Dermis blood vessel endothelial cell (primary cell): ENCODE results near the gene LRG1. TPM values are rescaled to one million over a fixed set of nuclear protein-coding genes. Genes with fewer than 3 reads are reported as not detected.

Experiments used
- DNase-seq: peaks from one replicate; pipeline ENCODE4 v3.0.0; 2010
- total RNA-seq: library from RNA; depleted of rRNA; stranded (reverse); fragments of >200 nt; gene quantifications from 2 replicates; pipeline ENCODE4 v1.2.3, GENCODE V29; 2014

LRG1 gene
- total RNA-seq, 1 donor from 2014 or later, result 1.2 TPM

DNA sequence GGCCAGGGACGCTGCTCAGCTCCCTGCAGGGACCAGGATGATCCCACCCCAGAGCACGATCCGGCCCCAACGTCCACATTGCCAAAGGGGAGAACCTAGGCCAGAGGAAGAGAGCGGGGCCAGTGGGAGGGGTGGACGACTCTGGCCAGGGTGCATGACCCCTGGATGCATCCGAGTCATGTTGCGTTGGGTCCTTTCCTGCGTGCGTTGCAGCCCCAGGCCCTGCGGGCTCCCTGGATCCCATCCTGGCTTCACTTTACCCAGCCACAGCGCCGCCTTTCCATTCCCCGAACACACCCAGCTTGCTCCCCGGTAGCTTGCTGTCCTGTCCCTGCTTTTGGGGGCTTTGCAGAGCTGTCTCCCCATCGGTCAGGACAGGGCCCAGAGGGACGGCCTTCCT lies 32.0 kb downstream of the LRG1 start:
- DNase-seq, result no peak

DNA sequence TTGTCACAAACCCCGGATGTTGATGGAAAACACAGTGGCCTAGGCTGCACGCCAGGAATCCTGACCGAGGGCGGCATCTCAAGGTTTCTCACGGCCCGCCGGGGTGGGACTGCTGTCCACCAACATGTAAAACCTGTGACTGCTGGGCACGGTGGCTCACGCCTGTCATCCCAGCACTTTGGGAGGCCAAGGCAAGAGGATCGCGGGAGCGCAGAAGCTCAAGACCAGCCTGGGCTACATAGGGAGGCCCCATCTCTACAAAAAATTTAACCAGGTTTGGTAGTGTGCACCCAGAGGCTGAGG lies 32.7 kb downstream of the LRG1 start:
- no peak for DNase-seq

DNA sequence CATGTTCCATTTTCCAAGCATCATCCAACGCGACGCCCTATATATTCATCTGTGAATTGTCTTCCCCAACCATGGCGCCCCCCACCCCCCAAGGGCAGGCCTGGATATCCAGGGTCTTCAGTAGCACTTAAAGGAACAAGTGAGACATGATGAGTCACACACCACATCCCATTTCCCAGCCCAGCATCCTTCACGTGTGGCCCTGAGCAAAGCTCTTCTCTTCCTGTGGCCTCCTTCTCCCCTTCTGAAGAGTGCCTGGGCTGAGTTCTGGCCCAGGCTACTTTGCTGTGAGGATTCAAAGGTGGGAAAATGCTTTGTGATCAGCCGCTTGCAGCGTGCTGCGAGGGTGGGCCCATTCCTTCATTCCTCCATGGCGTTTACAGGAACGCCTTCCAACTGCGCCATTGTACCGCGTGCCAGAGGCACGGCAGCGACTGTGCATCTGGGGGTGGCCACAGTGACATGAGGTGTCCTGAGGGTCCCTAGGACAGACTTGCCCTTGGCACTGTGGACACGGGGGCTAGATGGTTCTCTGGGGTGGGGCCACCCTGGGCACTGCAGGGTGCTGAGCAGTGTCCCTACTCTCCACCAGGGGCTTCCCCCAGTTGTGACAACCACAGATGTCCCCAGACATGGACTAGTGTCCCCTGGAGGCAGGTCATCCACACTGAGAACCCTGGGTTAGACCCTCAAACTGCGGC lies 33.2 kb downstream of the LRG1 start:
- peak; percentile 73 for DNase-seq

- no peak for DNase-seq
These were observed 34.0 kb downstream of the LRG1 start for GRCh38 chr19:4505570-4506448.

DNA sequence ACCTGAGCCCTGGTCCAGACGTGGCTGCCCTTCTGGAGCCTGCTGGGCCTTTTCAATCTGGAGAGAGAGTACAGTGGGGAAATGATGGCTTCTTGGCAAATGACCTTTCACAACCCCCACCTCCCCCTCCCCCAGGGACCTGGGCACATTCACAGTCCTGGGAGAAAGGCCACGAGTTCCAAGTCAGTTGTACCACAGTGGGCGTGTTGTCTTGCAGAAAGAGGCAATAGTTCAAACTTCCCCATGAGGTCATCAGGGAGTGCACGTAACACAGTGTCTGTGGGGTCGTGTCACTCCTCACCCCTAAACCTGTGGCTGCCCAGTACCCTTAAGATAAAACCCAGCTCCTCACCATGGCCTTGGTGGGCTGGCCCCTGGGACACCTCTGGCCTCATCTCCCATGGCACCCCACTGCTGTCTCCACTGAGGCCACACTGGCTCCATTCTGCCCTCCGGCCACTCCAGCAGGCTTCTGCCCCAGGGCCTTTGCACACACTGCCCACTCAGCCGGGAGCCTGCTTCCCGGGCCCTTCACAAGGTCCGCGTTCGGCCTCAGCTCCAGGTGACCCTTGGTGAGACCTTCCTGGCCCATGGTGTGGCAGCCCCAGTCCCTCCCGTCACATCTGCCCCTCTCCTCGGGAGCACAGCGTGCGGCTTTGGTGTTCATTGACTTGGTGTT lies 34.8 kb downstream of the LRG1 start:
- no peak for DNase-seq

GRCh38 chr19:4504297-4504701 lies 35.5 kb downstream of the LRG1 start:
- DNase-seq, result no peak

GRCh38 chr19:4503825-4504170 lies 36.0 kb downstream of the LRG1 start:
- DNase-seq, result no peak

GRCh38 chr19:4503132-4503824 lies 36.6 kb downstream of the LRG1 start:
- no peak for DNase-seq

DNA sequence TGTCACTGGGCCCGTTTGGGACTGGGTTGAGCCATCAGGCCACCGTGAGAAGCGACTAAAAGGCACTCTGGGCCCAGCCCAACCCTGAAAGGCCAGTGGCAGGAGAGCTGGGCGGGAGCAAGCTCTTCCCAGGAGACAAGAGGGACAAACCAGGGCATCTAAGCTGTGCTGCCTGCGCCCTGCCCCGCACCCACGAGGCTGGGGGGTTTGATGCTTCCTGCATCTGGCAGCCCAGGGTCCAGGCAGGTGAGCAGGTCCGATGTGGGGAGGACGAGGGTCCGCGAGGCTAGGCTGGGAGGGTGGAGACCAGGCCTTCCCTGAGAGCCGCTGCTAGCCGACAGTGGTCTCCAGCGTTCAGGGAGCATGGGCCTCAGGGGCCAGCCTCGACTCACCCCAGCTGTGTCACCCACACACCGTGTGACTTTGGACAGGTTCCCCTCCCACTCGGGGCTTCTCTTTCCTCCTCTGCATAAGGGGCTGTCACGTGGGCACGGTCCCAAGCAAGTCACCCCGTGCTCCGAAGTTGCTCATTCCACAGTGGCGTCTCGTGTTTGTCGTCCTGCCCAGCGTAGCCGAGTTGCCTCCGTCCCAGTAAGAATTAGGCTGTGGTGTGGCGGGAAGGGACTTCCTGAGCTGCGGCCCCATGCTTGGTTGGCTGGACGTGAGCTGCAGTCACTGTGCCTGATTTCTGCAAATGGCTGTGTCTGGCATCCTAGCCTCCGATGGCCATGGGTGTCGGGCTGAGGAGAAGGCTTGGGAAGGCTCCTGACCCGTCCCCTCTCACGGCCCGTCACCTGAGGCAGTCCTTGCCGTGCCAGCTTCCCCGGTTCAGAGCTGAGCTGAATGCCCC lies 37.3 kb downstream of the LRG1 start:
- DNase-seq, result no peak

DNA sequence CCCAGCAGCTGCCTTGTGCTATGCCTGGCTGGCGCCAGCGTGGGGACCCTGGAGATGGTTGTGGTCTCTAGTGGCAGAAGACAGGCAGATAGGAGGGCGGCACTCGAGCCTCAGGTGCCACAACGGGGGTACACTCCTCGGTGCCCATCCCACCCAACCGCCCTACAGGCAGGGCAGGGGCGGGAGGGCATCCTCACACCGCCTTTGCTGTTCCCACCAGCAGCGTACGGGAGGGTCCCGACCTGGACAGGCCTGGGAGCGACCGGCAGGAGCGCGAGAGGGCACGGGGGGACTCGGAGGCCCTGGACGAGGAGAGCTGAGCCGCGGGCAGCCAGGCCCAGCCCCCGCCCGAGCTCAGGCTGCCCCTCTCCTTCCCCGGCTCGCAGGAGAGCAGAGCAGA lies 38.1 kb downstream of the LRG1 start:
- DNase-seq, result no peak

DNA sequence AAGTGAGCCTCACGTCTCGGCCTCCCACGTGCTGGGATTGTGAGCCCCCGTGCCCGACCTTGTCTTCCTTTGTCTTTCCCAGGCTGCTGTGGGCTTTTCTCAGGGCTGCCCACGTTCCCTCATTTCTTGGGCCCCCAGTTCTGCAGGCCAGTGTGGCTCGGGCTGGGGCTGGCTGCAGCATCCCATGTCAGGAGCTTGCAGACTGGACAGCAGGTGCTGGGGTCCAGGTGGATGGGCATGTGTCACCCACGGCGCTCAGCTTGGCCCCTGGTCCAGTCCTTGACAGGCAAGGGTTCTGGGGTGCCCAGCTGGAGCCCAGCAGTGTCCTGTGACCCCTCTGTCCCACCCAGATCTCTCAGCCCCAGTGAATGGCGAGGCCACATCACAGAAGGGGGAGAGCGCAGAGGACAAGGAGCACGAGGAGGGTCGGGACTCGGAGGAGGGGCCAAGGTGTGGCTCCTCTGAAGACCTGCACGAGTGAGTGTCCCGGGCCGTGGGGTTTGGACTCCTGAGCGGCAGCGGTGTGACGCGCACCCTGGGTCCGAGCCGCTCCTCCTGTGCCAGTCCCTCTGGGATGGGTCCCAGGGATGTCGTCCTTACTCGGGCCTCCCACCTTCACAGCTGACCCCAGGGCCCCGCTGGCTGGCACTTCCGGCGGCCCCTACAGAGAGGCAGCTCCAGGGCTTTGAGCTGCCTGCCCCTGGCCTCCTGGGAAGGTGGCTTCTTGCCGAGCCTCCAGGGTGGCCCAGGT lies 38.8 kb downstream of the LRG1 start:
- no peak for DNase-seq

DNA sequence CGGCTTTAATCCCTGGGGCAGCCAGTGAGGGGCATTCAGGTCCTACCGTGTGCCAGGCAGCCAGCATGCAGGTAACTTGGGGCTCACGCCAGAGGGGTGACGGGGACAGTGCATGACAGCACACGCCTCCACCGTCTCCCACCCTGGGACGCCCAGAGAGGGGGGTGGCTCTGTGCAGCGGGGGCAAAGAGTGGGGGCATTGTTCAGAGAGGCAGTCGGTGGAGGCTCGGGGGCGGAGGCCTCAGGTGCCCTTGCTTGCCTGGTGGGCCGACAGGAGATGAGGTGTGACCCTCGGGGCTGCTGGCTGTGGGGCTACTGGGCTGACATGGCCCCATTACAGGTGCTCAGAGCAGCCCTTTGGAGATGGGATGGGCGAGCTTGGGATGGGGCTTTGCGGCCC lies 40.0 kb downstream of the LRG1 start:
- DNase-seq, result no peak

GRCh38 chr19:4499318-4499717 lies 40.5 kb downstream of the LRG1 start:
- DNase-seq, result no peak

GRCh38 chr19:4498694-4499093 lies 41.1 kb downstream of the LRG1 start:
- no peak for DNase-seq

DNA sequence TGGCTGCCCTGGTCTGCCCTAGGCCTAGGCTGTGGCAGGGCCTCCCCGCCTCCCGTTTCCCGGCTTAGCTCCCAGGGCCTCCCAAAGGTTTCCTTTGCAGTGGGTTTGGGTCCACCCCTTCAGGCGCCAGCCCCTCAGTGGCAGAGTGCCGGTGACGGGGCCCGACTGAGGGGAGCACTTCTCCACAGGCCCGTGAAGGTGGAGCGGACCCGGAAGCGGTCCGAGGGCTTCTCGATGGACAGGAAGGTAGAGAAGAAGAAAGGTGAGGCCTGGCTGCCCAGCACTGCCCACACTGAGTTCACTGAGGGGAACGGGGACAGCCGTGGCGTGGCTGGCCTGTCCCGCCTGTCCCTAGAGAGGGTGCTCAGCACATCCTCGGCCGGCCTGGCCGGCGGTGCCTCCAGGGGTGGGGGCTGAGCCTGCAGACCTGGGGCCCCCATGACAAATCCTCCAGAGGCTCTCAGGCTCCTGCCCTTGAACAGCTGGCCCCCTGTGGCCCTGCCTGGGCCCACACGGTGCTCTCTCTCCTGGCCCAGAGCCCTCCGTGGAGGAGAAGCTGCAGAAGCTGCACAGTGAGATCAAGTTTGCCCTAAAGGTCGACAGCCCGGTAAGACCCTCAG lies 42.0 kb downstream of the LRG1 start:
- DNase-seq, result no peak

- no peak for DNase-seq
These were observed 43.5 kb downstream of the LRG1 start for GRCh38 chr19:4496304-4496703.

GRCh38 chr19:4495471-4495870 lies 44.4 kb downstream of the LRG1 start:
- DNase-seq, result no peak

DNA sequence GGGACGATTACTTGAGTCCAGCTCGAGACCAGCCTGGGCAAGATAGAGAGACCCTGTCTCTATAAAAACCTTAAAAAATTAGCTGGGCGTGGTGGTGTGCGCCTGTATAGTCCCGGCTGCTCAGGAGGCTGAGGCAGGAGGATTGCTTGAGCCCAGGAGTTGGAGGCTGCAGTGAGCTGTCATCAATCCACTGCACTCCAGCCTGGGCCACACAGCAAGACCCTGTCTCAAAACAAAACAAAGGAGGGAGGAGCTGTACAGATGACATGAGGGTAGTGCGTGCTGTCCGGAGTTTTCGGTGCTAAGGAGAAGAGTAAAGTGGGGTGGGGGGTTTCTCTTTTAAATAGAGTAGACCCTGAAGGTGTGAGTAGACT lies 45.2 kb downstream of the LRG1 start:
- DNase-seq, result no peak

DNA sequence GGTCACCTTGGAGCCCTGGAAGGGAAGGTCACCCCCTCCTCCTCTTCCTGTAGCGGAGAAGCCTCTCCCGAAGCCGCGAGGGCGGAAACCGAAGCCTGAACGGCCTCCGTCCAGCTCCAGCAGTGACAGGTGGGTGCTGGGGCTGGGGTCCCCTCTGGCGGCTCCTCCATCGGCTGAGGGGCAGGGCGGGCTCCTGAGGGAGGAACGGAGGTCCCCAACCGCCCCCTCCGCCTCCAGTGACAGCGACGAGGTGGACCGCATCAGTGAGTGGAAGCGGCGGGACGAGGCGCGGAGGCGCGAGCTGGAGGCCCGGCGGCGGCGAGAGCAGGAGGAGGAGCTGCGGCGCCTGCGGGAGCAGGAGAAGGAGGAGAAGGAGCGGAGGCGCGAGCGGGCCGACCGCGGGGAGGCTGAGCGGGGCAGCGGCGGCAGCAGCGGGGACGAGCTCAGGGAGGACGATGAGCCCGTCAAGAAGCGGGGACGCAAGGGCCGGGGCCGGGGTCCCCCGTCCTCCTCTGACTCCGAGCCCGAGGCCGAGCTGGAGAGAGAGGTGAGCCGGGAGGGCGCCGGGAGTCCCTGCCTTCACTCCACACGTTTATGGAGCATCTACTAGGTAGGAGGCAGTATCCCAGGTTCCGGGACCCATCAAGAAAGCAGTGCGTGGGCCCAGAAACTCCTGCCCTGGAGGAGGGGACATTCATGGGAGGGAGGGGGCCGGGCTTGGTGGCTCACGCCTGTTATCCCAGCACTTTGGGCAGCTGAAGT lies 45.7 kb downstream of the LRG1 start:
- no peak for DNase-seq
